H7 (cell line): ENCODE measurements around the gene PRRX1. TPM values are rescaled to one million over a fixed set of nuclear protein-coding genes. Genes with fewer than 3 reads are reported as not detected.

Experiments used
- DNase-seq: peaks from one replicate; pipeline ENCODE4 v3.0.0; 2012
- H3K27me3 ChIP-seq: 2 replicates; pipeline ENCODE4 v1.6.0; 2011; ENCODE audit warnings: mild to moderate bottlenecking, low read length; ENCODE audit not compliant: control insufficient read depth, insufficient read depth
- H3K36me3 ChIP-seq: replicated peaks from 2 replicates; pipeline ENCODE4 v1.5.1; 2011; ENCODE audit warnings: low read length; ENCODE audit not compliant: control insufficient read depth, insufficient read depth
- H3K4me3 ChIP-seq: 2 replicates; pipeline ENCODE4 v1.5.1; 2011; ENCODE audit warnings: low read depth, mild to moderate bottlenecking, control low read depth, low read length, moderate library complexity; ENCODE audit not compliant: insufficient read depth
- total RNA-seq: library from RNA; depleted of rRNA; stranded (reverse); fragments of >200 nt; shearing (Covaris generic); gene quantifications from 2 replicates; pipeline ENCODE4 v1.2.3, GENCODE V29; 2014

The PRRX1 gene
- total RNA-seq, 1 experiment from 2014 or later = not detected

GRCh38 chr1:170671629-170671963 lies 7.7 kb downstream of the PRRX1 start:
- Histone ChIP-seq H3K36me3 (no peaks in the 10 kb centered on the region), H3K4me3 (no peak overlapping the region), H3K27me3 (peaks cover 48% of the 10 kb centered on the region)
- no peak for DNase-seq

- H3K27me3 ChIP-seq = peaks cover 41% of the 10 kb centered on the region
- H3K4me3 ChIP-seq = no peak overlapping the region
- no peak for DNase-seq
- no peaks in the 10 kb centered on the region for H3K36me3 ChIP-seq
Measured at GRCh38 chr1:170672316-170672715, 8.4 kb downstream of the PRRX1 start.

- no peaks in the 10 kb centered on the region for H3K36me3 ChIP-seq
- H3K4me3 ChIP-seq = no peak overlapping the region
- DNase-seq = no peak
- peaks cover 22% of the 10 kb centered on the region for H3K27me3 ChIP-seq
Measured at GRCh38 chr1:170674239-170674638, 10.3 kb downstream of the PRRX1 start.

DNA sequence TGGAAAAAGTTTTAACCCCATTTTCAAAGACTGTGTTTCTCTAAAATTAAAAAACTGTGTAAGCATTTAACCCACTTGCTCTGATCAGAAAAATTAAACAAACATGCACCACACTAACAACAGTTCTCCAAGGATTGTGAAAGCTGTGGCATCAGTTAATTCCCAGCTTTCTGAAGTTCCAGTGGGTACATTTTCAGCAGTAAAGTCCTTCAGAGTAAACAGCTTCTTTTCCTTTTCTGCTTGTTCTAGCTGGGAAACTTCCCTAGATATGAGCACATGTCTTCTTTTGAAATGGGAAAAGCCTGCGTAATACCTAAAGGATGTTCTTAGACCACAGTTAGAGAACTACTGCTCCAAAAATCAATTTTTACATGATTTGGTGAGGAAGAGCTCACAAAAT lies 11.1 kb downstream of the PRRX1 start:
- Histone ChIP-seq H3K27me3 (peaks cover 14% of the 10 kb centered on the region), H3K36me3 (no peaks in the 10 kb centered on the region), H3K4me3 (no peak overlapping the region)
- DNase-seq = no peak

GRCh38 chr1:170675865-170676264 lies 11.9 kb downstream of the PRRX1 start:
- DNase-seq = no peak
- Histone ChIP-seq H3K36me3 (no peaks in the 10 kb centered on the region), H3K27me3 (peaks cover 6% of the 10 kb centered on the region), H3K4me3 (no peak overlapping the region)

DNA sequence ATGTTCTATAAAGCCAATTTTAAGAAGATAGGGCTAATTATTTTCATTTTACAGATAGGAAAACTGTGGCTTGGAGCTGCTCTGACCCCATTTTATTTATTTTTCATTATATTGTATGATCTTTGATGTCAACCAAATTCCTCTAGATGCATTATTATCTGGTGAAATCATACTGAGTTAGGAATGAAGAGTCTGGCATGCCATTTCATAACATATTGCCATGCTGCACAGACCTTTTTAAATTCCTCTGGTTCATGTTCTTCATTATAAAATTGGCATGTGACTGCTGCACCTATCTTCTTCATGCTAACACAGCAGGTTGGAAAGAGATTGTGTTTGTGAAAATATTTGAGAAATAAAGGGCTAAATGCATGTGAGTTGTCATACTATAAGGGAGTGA lies 12.7 kb downstream of the PRRX1 start:
- Histone ChIP-seq H3K27me3 (peaks cover 1% of the 10 kb centered on the region; the same call in 1 of the 2 replicates), H3K4me3 (no peak overlapping the region), H3K36me3 (no peaks in the 10 kb centered on the region)
- no peak for DNase-seq

DNA sequence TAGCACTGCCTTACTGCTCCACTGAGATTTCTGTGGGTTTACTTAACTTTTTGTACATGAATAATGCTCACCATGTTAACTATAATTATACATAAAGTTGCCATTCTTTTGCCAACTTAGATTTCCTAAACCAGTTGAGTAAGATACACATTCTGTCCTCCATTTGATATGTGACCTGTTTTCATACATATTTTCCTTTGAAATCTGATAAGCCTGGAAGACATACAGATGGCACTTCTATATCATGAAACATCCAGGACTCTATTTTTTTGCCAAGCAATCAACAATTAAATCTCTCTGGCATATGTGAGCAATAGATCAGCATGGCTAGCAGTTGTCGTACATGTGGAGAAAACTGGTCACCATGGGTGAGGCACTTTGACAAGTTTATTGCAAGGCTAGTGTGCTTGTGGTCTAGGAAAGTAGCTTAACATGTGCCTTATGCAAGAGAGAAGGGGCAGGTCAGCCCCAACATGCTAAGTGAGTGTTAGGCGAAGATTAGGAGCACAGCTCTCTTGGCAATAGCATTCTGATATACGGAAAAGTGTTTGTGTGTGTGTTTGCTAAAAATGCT lies 14.2 kb downstream of the PRRX1 start:
- no peaks in the 10 kb centered on the region for H3K27me3 ChIP-seq
- H3K36me3 ChIP-seq = no peaks in the 10 kb centered on the region
- no peak overlapping the region for H3K4me3 ChIP-seq
- DNase-seq = no peak

GRCh38 chr1:170680428-170680827 lies 16.5 kb downstream of the PRRX1 start:
- Histone ChIP-seq H3K36me3 (no peaks in the 10 kb centered on the region), H3K27me3 (no peaks in the 10 kb centered on the region), H3K4me3 (no peak overlapping the region)
- no peak for DNase-seq

DNA sequence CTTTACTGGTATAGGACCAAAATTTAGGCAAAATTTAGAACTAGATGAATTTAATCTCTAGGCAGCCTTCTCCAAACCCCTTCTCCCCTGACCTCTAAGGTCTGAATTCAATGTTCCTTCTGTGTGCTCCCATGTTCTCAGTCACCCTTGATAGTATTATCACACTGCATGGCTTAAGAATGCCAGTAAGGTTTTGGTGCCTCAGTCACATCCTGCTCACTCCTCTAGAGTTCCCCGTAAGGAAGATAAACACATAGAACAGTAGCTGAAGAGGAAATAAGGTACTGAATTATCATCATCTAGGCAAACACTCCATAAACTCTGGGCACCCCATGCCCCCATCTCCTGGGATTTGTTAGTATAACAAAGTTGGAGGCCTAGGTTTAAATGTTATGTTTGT lies 18.2 kb downstream of the PRRX1 start:
- no peak for DNase-seq
- H3K4me3 ChIP-seq = no peak overlapping the region
- no peaks in the 10 kb centered on the region for H3K36me3 ChIP-seq
- no peaks in the 10 kb centered on the region for H3K27me3 ChIP-seq

DNA sequence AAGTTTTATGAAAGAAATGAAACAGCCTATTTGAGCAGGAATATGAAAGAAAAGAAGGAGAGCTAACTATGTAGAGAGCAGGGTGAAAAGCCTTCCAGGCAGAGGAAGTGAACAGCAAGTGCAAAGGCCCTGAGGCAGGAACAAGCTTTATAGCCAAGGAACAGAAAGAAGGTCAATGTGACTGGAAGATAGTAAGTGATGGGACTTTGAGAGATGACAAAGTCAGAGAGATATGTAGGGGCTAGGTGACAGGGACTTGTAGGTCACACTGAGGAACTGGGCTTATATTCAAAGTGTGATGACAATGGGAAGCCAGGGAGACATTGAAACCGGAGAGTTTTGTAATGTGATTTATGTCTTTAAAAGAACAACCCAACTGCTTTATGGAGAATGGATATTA lies 18.9 kb downstream of the PRRX1 start:
- Histone ChIP-seq H3K4me3 (no peak overlapping the region), H3K36me3 (no peaks in the 10 kb centered on the region), H3K27me3 (no peaks in the 10 kb centered on the region)
- no peak for DNase-seq

- no peak for DNase-seq
- H3K4me3 ChIP-seq = no peak overlapping the region
- no peaks in the 10 kb centered on the region for H3K27me3 ChIP-seq
- H3K36me3 ChIP-seq = no peaks in the 10 kb centered on the region
Measured at GRCh38 chr1:170685166-170685565, 21.2 kb downstream of the PRRX1 start.

DNA sequence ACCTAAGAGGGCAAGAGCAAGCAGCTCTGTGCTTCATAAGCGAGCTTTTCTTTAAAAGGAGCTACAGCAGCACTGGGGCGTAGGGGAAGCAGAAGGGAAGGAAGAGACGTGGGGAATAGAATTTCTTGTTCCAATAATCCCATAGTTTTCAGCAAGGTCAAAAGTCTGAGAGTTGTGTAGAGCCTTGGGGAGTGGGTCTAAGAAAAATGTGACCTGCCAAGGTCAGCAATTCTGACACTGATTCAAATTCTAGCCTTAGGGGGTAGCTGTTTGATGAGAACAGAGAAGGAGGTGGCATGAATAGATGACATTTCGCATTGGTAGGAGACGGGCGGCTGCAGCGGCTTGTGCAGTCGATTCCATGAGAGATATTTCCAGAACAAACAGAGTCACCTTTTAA lies 22.4 kb downstream of the PRRX1 start:
- DNase-seq = no peak
- no peaks in the 10 kb centered on the region for H3K36me3 ChIP-seq
- no peaks in the 10 kb centered on the region for H3K27me3 ChIP-seq
- no peak overlapping the region for H3K4me3 ChIP-seq

GRCh38 chr1:170687621-170688020 lies 23.7 kb downstream of the PRRX1 start:
- Histone ChIP-seq H3K4me3 (no peak overlapping the region), H3K27me3 (no peaks in the 10 kb centered on the region), H3K36me3 (no peaks in the 10 kb centered on the region)
- no peak for DNase-seq

DNA sequence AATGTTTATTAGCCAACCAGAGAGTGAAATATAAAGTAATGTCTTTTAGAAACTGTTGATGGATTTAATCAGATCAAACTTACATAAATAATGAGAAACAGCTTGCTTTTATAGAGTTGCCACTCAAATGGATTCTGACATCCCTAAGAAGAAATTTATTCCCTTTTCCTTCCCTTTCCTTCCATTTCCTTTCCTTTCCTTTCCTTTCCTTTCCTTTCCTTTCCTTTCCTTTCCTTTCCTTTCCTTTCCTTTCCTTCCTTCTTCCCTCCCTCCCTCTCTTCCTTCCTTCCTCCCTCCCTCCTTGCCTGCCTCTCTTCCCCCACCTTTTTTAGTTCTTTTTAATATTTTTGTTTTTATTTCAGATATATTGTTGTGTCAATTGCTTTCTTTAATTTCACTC lies 27.3 kb downstream of the PRRX1 start:
- Histone ChIP-seq H3K4me3 (no peak overlapping the region), H3K27me3 (no peaks in the 10 kb centered on the region), H3K36me3 (no peaks in the 10 kb centered on the region)
- no peak for DNase-seq

GRCh38 chr1:170692866-170693575 lies 29.1 kb downstream of the PRRX1 start:
- no peak for DNase-seq
- Histone ChIP-seq H3K4me3 (no peak overlapping the region), H3K36me3 (no peaks in the 10 kb centered on the region), H3K27me3 (no peaks in the 10 kb centered on the region)
